ENCODE measurements around the gene NINL.

Gene NINL

GRCh38 chr20:25538838-25539665 is 46.3 kb downstream of the NINL start:
- Histone ChIP-seq H3K4me2 (ENCODE audit: low read length) (peak overlapping the region; percentile 77), H3K4me3 (ENCODE audit: low read length) (no peak overlapping the region), H3K9me3 (replicated peaks; ENCODE audit: low read length) (no peaks in the 10 kb centered on the region), H3K27me3 (ENCODE audit: control insufficient read depth, insufficient read depth, low read length) (no peaks in the 10 kb centered on the region), H3K9ac (ENCODE audit: low read depth, low read length) (no peak overlapping the region), H3K4me1 (ENCODE audit: control insufficient read depth, insufficient read depth, low read length) (peaks cover 35% of the 10 kb centered on the region), H3K36me3 (ENCODE audit: insufficient read depth, low read length) (no peaks in the 10 kb centered on the region)

GRCh38 chr20:25537890-25538289 is 47.4 kb downstream of the NINL start:
- no peak overlapping the region for H3K4me3 ChIP-seq (ENCODE audit: low read length)
- H3K9ac ChIP-seq (ENCODE audit: low read depth, low read length), result no peak overlapping the region
- no peaks in the 10 kb centered on the region for H3K36me3 ChIP-seq (ENCODE audit: insufficient read depth, low read length)
- H3K4me1 ChIP-seq (ENCODE audit: control insufficient read depth, insufficient read depth, low read length), result peaks cover 27% of the 10 kb centered on the region
- no peak overlapping the region for H3K4me2 ChIP-seq (ENCODE audit: low read length)
- no peaks in the 10 kb centered on the region for H3K9me3 ChIP-seq (replicated peaks; ENCODE audit: low read length)
- H3K27me3 ChIP-seq (ENCODE audit: control insufficient read depth, insufficient read depth, low read length), result no peaks in the 10 kb centered on the region

GRCh38 chr20:25535762-25536161 is 49.6 kb downstream of the NINL start:
- Histone ChIP-seq H3K9ac (ENCODE audit: low read depth, low read length) (no peak overlapping the region), H3K4me3 (ENCODE audit: low read length) (no peak overlapping the region), H3K4me2 (ENCODE audit: low read length) (no peak overlapping the region), H3K4me1 (ENCODE audit: control insufficient read depth, insufficient read depth, low read length) (peaks cover 16% of the 10 kb centered on the region), H3K27me3 (ENCODE audit: control insufficient read depth, insufficient read depth, low read length) (no peaks in the 10 kb centered on the region), H3K36me3 (ENCODE audit: insufficient read depth, low read length) (no peaks in the 10 kb centered on the region), H3K9me3 (replicated peaks; ENCODE audit: low read length) (no peaks in the 10 kb centered on the region)

GRCh38 chr20:25534845-25535244 is 50.5 kb downstream of the NINL start:
- Histone ChIP-seq H3K4me1 (ENCODE audit: control insufficient read depth, insufficient read depth, low read length) (peaks cover 7% of the 10 kb centered on the region), H3K9me3 (replicated peaks; ENCODE audit: low read length) (no peaks in the 10 kb centered on the region), H3K9ac (ENCODE audit: low read depth, low read length) (no peak overlapping the region), H3K27me3 (ENCODE audit: control insufficient read depth, insufficient read depth, low read length) (no peaks in the 10 kb centered on the region), H3K36me3 (ENCODE audit: insufficient read depth, low read length) (no peaks in the 10 kb centered on the region), H3K4me2 (ENCODE audit: low read length) (no peak overlapping the region), H3K4me3 (ENCODE audit: low read length) (no peak overlapping the region)

GRCh38 chr20:25533920-25534700 is 51.2 kb downstream of the NINL start:
- Histone ChIP-seq H3K4me1 (ENCODE audit: control insufficient read depth, insufficient read depth, low read length) (no peaks in the 10 kb centered on the region), H3K4me3 (ENCODE audit: low read length) (no peak overlapping the region), H3K9me3 (replicated peaks; ENCODE audit: low read length) (no peaks in the 10 kb centered on the region)

GRCh38 chr20:25532971-25533391 is 52.4 kb downstream of the NINL start:
- no peak overlapping the region for H3K4me2 ChIP-seq (ENCODE audit: low read length)
- no peak overlapping the region for H3K9ac ChIP-seq (ENCODE audit: low read depth, low read length)
- H3K27me3 ChIP-seq (ENCODE audit: control insufficient read depth, insufficient read depth, low read length), result no peaks in the 10 kb centered on the region
- no peaks in the 10 kb centered on the region for H3K9me3 ChIP-seq (replicated peaks; ENCODE audit: low read length)
- H3K4me1 ChIP-seq (ENCODE audit: control insufficient read depth, insufficient read depth, low read length), result no peaks in the 10 kb centered on the region
- H3K36me3 ChIP-seq (ENCODE audit: insufficient read depth, low read length), result no peaks in the 10 kb centered on the region
- H3K4me3 ChIP-seq (ENCODE audit: low read length), result no peak overlapping the region

More at GRCh38 chr20:25533920-25534700, 51.2 kb downstream of the NINL start:
- H3K27me3 ChIP-seq (ENCODE audit: control insufficient read depth, insufficient read depth, low read length), result no peaks in the 10 kb centered on the region
- H3K4me2 ChIP-seq (ENCODE audit: low read length), result no peak overlapping the region
- H3K36me3 ChIP-seq (ENCODE audit: insufficient read depth, low read length), result no peaks in the 10 kb centered on the region
- no peak overlapping the region for H3K9ac ChIP-seq (ENCODE audit: low read depth, low read length)

- Histone ChIP-seq H3K36me3 (ENCODE audit: insufficient read depth, low read length) (no peaks in the 10 kb centered on the region), H3K27me3 (ENCODE audit: control insufficient read depth, insufficient read depth, low read length) (no peaks in the 10 kb centered on the region), H3K9ac (ENCODE audit: low read depth, low read length) (no peak overlapping the region), H3K9me3 (replicated peaks; ENCODE audit: low read length) (no peaks in the 10 kb centered on the region), H3K4me1 (ENCODE audit: control insufficient read depth, insufficient read depth, low read length) (no peaks in the 10 kb centered on the region), H3K4me2 (ENCODE audit: low read length) (no peak overlapping the region), H3K4me3 (ENCODE audit: low read length) (no peak overlapping the region)
These were observed 53.1 kb downstream of the NINL start for GRCh38 chr20:25532015-25532751.

GRCh38 chr20:25529295-25529951 is 55.9 kb downstream of the NINL start:
- Histone ChIP-seq H3K9me3 (replicated peaks; ENCODE audit: low read length) (no peaks in the 10 kb centered on the region), H3K9ac (ENCODE audit: low read depth, low read length) (no peak overlapping the region), H3K4me1 (ENCODE audit: control insufficient read depth, insufficient read depth, low read length) (peaks cover 18% of the 10 kb centered on the region), H3K27me3 (ENCODE audit: control insufficient read depth, insufficient read depth, low read length) (no peaks in the 10 kb centered on the region), H3K4me3 (ENCODE audit: low read length) (no peak overlapping the region), H3K36me3 (ENCODE audit: insufficient read depth, low read length) (no peaks in the 10 kb centered on the region), H3K4me2 (ENCODE audit: low read length) (no peak overlapping the region)

- Histone ChIP-seq H3K9ac (ENCODE audit: low read depth, low read length) (no peak overlapping the region), H3K4me1 (ENCODE audit: control insufficient read depth, insufficient read depth, low read length) (peaks cover 18% of the 10 kb centered on the region), H3K36me3 (ENCODE audit: insufficient read depth, low read length) (no peaks in the 10 kb centered on the region), H3K27me3 (ENCODE audit: control insufficient read depth, insufficient read depth, low read length) (no peaks in the 10 kb centered on the region), H3K4me3 (ENCODE audit: low read length) (no peak overlapping the region), H3K9me3 (replicated peaks; ENCODE audit: low read length) (no peaks in the 10 kb centered on the region), H3K4me2 (ENCODE audit: low read length) (no peak overlapping the region)
These were observed 57.4 kb downstream of the NINL start for GRCh38 chr20:25527949-25528348.

GRCh38 chr20:25526446-25526845 is 58.9 kb downstream of the NINL start:
- Histone ChIP-seq H3K4me2 (ENCODE audit: low read length) (peak overlapping the region; percentile 61), H3K9ac (ENCODE audit: low read depth, low read length) (no peak overlapping the region), H3K4me3 (ENCODE audit: low read length) (peak overlapping the region; percentile 26), H3K27me3 (ENCODE audit: control insufficient read depth, insufficient read depth, low read length) (no peaks in the 10 kb centered on the region), H3K4me1 (ENCODE audit: control insufficient read depth, insufficient read depth, low read length) (peaks cover 18% of the 10 kb centered on the region), H3K36me3 (ENCODE audit: insufficient read depth, low read length) (no peaks in the 10 kb centered on the region), H3K9me3 (replicated peaks; ENCODE audit: low read length) (no peaks in the 10 kb centered on the region)

GRCh38 chr20:25525867-25526266 is 59.5 kb downstream of the NINL start:
- H3K9me3 ChIP-seq (replicated peaks; ENCODE audit: low read length), result no peaks in the 10 kb centered on the region
- no peak overlapping the region for H3K4me3 ChIP-seq (ENCODE audit: low read length)
- no peaks in the 10 kb centered on the region for H3K36me3 ChIP-seq (ENCODE audit: insufficient read depth, low read length)
- H3K9ac ChIP-seq (ENCODE audit: low read depth, low read length), result peak overlapping the region; percentile 2
- H3K4me2 ChIP-seq (ENCODE audit: low read length), result peak overlapping the region; percentile 61
- H3K4me1 ChIP-seq (ENCODE audit: control insufficient read depth, insufficient read depth, low read length), result peaks cover 18% of the 10 kb centered on the region
- no peaks in the 10 kb centered on the region for H3K27me3 ChIP-seq (ENCODE audit: control insufficient read depth, insufficient read depth, low read length)

Measured in skeletal muscle satellite cell (primary cell).